GM18498 (cell line): Measurements from ENCODE around the gene PSMD14.

Source experiments
- ATAC-seq: cut with Tn5 transposase; IDR thresholded peaks from one replicate; pipeline ENCODE4 v1.9.1; 2021; ENCODE audit warnings: mild to moderate bottlenecking, moderate library complexity; ENCODE audit not compliant: unreplicated experiment

The PSMD14 gene

DNA sequence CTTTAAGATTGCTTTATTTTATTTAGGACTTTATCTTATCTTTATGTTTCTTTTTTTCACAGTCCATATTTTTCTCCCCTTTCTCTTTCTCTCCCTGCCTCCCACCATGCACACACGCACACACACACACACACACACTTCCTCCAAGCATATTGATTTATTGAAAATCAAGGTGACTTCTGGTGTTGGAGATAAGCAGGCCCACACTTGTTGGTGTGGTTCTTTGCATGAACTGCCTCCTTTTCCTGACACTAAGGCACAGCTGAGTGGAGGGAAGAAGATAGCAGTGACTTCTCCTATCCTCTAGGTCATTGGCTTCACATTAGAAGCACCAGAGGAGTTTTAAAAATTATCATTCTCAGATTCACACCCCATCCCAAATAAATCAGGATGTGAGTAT is 125.9 kb downstream of the PSMD14 start:
- ATAC-seq = no peak

DNA sequence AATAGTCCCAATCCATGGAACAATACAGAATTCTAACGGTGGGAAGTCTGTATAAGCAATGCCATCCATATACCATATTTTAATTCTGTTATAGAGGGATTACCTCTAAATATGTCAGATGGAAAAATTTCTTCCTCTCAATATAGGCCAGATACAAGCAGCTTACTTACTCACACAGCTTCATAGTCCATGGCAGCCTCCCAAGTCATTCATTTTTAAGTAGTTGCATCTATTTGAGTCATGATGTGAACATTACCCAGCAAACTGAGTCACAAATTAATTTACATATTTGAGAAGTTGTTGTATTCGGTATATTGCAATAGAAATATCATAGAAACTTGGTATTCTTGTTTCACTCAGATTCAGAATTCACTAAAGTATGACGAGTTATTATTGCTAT is 128.2 kb downstream of the PSMD14 start:
- ATAC-seq = no peak

DNA sequence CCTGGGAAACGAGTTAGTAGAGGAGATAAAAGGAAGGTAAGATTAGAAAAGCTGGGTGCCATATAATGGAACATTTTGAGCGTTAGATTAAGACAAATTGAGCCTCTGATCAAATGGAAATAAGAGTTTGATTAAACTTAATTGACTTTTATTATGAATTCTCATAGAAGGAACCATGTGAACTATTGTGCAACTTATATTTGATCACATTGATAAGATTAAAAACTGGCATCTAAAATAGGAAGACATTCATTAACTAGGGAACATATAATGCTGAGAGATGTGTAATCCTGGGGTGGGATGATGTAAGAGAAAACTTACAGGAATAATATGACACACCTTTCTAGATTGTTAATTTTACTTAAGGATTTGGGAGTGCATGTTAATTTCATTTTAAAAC is 130.4 kb downstream of the PSMD14 start:
- no peak for ATAC-seq

DNA sequence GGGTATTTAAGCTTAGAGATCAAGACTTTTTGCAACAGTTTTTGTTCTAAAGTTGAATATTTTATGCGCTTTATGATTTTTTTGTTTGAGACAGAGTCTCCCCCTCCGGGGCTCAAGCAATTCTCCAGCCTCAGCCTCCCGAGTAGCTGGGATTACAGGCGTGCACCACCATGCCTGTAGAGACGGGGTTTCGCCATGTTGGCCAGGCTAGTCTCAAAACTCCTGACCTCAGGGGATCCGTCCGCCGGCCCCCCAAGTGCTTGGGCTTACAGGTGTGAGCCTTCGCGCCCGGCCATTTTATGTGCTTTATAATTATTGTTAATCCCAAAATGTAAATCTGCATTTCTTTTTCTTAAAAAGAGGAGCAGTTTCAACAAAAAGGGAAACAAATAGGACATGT is 136.9 kb downstream of the PSMD14 start:
- no peak for ATAC-seq

DNA sequence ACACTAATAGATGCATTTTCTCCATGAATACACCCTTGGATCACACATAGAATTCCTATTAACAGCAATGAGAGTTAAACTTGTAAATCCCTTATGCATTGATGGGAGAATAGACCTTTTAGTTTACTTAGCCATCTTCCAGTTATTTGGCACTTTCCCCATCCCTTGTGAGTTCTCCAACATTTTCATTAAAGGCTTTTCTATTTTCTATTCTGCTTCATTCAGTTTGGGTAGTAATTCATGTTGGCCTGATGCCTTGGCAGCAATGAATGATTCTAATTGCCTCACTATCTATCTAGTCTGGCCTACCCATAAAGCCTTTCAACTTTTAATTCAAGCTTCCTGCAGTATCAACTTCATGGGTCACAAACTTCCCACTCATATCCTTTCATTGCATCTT is 140.2 kb downstream of the PSMD14 start:
- no peak for ATAC-seq
